ENCODE measurements around the gene SUFU. TPM values are rescaled to one million over a fixed set of nuclear protein-coding genes. Genes with fewer than 3 reads are reported as not detected.

Gene SUFU
- total and polyA plus RNA-seq, 2 of the 13 experiments (the other 11 are each of a cell fraction or from before 2014, with no cell fraction given) = 2.9 to 5.5 TPM

GRCh38 chr10:102648889-102649796, 145.4 kb downstream of the SUFU start:
- intact Hi-C loops (cut with micrococcal nuclease; ENCODE audit: unreplicated experiment) = loop anchor here (5.0 kb wide), 1 partner anchor 147 kb away; the partner anchor contains the start of genes ACTR1A and SUFU
- peak overlapping the region; percentile 90 for H3K4me2 ChIP-seq (ENCODE audit: low read depth, low read length)
- H3K27ac ChIP-seq (ENCODE audit: extremely low read length, insufficient read depth, low read length) = no peak overlapping the region
- H3K27me3 ChIP-seq (ENCODE audit: control insufficient read depth in 1 of 2, insufficient read depth in 2 of 2, low read length in 2 of 2) = no peaks in the 10 kb centered on the region
- FAIRE-seq = no peak
- peak overlapping the region; percentile 14 to 82 (median 15); a peak in 4 of 6 replicates for H3K4me3 ChIP-seq (replicated peaks in 1 of 3; ENCODE audit: insufficient read depth in 1 of 3, low read depth in 2 of 3, low read length in 3 of 3)
- no peak for ATAC-seq
- no peak for DNase-seq (ENCODE audit: low spot score)
- ChIA-PET POLR2A (interaction anchor here (1.0 to 1.5 kb wide), 3 partner anchors 10 to 12 kb away, joined by 3 to 8 read pairs (median 7); no protein-coding TSS in a partner anchor), CTCF (ENCODE audit: low intra/inter-chr PET ratio, low total read pairs) (no interaction called here)
- peak overlapping the region; percentile 18; the same call in 1 of the 2 replicates for H3K9ac ChIP-seq (ENCODE audit: insufficient read depth, low read depth, low read length)
- 87% methylated on average over 21 of the region's 25 CpGs for WGBS (ENCODE audit: low lambda C conversion rate)
- no peaks in the 10 kb centered on the region for H3K9me3 ChIP-seq (ENCODE audit: low read length)
- H3K36me3 ChIP-seq (replicated peaks in 1 of 2; ENCODE audit: control insufficient read depth in 1 of 2, insufficient read depth in 2 of 2, low read length in 2 of 2) = peaks cover 34 to 56% of the 10 kb centered on the region in 2 experiments
- TF ChIP-seq, protein P1, sequence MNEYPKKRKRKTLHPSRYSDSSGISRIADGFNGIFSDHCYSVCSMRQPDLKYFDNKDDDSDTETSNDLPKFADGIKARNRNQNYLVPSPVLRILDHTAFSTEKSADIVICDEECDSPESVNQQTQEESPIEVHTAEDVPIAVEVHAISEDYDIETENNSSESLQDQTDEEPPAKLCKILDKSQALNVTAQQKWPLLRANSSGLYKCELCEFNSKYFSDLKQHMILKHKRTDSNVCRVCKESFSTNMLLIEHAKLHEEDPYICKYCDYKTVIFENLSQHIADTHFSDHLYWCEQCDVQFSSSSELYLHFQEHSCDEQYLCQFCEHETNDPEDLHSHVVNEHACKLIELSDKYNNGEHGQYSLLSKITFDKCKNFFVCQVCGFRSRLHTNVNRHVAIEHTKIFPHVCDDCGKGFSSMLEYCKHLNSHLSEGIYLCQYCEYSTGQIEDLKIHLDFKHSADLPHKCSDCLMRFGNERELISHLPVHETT (CRISPR knock-in tag; conservative IDR thresholded peaks at IDR 0.05) = no peak
- TF ChIP-seq RBFOX2 (IDR thresholded peaks at IDR 0.05; ENCODE audit: low read depth, low read length) (peak; percentile 53; the same call in 1 of the 2 replicates), PCBP1 (IDR thresholded peaks at IDR 0.05; ENCODE audit: borderline replicate concordance, low read depth, low read length) (no peak), AGO2 (optimal IDR thresholded peaks at IDR 0.05; ENCODE audit: low read depth, low read length) (peak; percentile 58), KMT2B (CRISPR knock-in tag; IDR thresholded peaks at IDR 0.05) (no peak), ZHX2 (IDR thresholded peaks at IDR 0.05; ENCODE audit: low read depth) (no peak), ZHX2 (CRISPR knock-in tag; IDR thresholded peaks at IDR 0.05; ENCODE audit: borderline replicate concordance) (no peak), KDM6A (CRISPR knock-in tag; IDR thresholded peaks at IDR 0.05; ENCODE audit: low read depth) (no peak)
- peaks cover 87% of the 10 kb centered on the region for H3K79me2 ChIP-seq (ENCODE audit: insufficient read depth, low read length)
- peaks cover 81% of the 10 kb centered on the region for H4K20me1 ChIP-seq (ENCODE audit: insufficient read depth, low read length)
- peaks cover 44% of the 10 kb centered on the region for H3K4me1 ChIP-seq (ENCODE audit: insufficient read depth, low read length)
- BruUV-seq (replicated peaks) = no TSS peak
- H2AFZ ChIP-seq (ENCODE audit: low read length) = no peak overlapping the region
- in situ Hi-C loops (cut with HindIII; ENCODE audit: extremely low pct_ligation_motif_present, low pct_unique_long_range_greater_than_20kb) = no loop called here

Measured in HepG2 (cell line).